B cell (primary cell): ENCODE measurements around the gene ABHD16A. TPM values are rescaled to one million over a fixed set of nuclear protein-coding genes. Genes with fewer than 3 reads are reported as not detected.
A peak's percentile ranks its signal among the peaks of the same experiment; 100 is the strongest.

Experiments
- ATAC-seq: fragments of 200-7000 bp; cut with Tn5 transposase; one replicate; pipeline ENCODE4 v1.10.0; 2021; ENCODE audit warnings: low read depth, mild to moderate bottlenecking, moderate number of reproducible peaks, moderate library complexity
- CTCF ChIA-PET: fragments of 350-600 bp; sonication (Branson Sonifier 250); formaldehyde crosslinking; loops from one replicate; lab custom pipeline; 2021; ENCODE audit warnings: antibody characterized with exemption, inconsistent platforms; lab: Charles Lee
- POLR2A ChIA-PET: fragments of 350-600 bp; sonication (Branson Sonifier 250); formaldehyde crosslinking; loops from one replicate; lab custom pipeline; 2021; ENCODE audit warnings: antibody characterized with exemption; lab: Charles Lee
- DNase-seq: peaks from one replicate; pipeline ENCODE4 v3.0.0; 2013
- H2AFZ ChIP-seq: 2 replicates; pipeline ENCODE4 v1.6.1; 2012; ENCODE audit warnings: mild to moderate bottlenecking, low read depth, low read length; ENCODE audit not compliant: insufficient read depth, poor library complexity, severe bottlenecking
- H3K27ac ChIP-seq, 2 donors: 1 replicate in 1 of 2; 2 replicates in 1 of 2; pipeline ENCODE4 v1.5.1; 2012 to 2013; ENCODE audit warnings: low read length in 2 of 2, mild to moderate bottlenecking in 2 of 2, moderate library complexity in 1 of 2
- H3K27me3 ChIP-seq, 4 experiments: fragments of 200-600 bp in 1 of 4; sonication (generic) in 1 of 4; replicated peaks in 1 of 4; 1 replicate in 2 of 4; 2 replicates in 2 of 4; pipeline versions ENCODE4 v1.6.1 to v1.7.0; 2013 to 2016; ENCODE audit warnings: low read length in 3 of 4, mild to moderate bottlenecking in 2 of 4, mixed read lengths in 1 of 4, moderate library complexity in 1 of 4; ENCODE audit not compliant: insufficient read depth in 4 of 4, control insufficient read depth in 3 of 4; ENCODE audit errors: control extremely low read depth in 1 of 4
- H3K36me3 ChIP-seq, 2 experiments: replicated peaks in 1 of 2; 1 replicate in 1 of 2; 2 replicates in 1 of 2; pipeline versions ENCODE4 v1.6.1 to v1.7.1; 2013; ENCODE audit warnings: low read length in 1 of 2; ENCODE audit not compliant: insufficient read depth in 2 of 2, control insufficient read depth in 1 of 2; ENCODE audit errors: control extremely low read depth in 1 of 2, extremely low read depth in 1 of 2
- H3K4me1 ChIP-seq, 2 donors: fragments of 200-600 bp in 1 of 2; sonication (generic) in 1 of 2; 1 replicate in 1 of 2; 2 replicates in 1 of 2; pipeline versions ENCODE4 v1.5.1 to v1.6.1; 2013 to 2017; ENCODE audit warnings: low read length in 2 of 2; ENCODE audit not compliant: control insufficient read depth in 2 of 2, insufficient read depth in 2 of 2
- H3K4me2 ChIP-seq: replicated peaks from 2 replicates; pipeline ENCODE3; 2012; ENCODE audit warnings: mild to moderate bottlenecking, low read depth, low read length; ENCODE audit not compliant: poor library complexity, severe bottlenecking
- H3K4me3 ChIP-seq, 5 experiments: fragments of 200-600 bp in 1 of 5; sonication (generic) in 1 of 5; 1 replicate in 3 of 5; 2 replicates in 2 of 5; pipeline versions ENCODE4 v1.5.1 to v1.7.0; 2011 to 2016; ENCODE audit warnings: low read length in 4 of 5, mild to moderate bottlenecking in 4 of 5, low read depth in 2 of 5, control low read depth in 1 of 5, moderate library complexity in 1 of 5; ENCODE audit not compliant: insufficient read depth in 1 of 5; ENCODE audit errors: control extremely low read depth in 1 of 5, extremely low read depth in 1 of 5
- H3K79me2 ChIP-seq: fragments of 200-600 bp; sonication (generic); one replicate; pipeline ENCODE4 v1.6.0; 2016; ENCODE audit warnings: low read length; ENCODE audit not compliant: control insufficient read depth, insufficient read depth
- H3K9ac ChIP-seq: fragments of 200-600 bp; sonication (generic); 2 replicates; pipeline ENCODE4 v1.6.1; 2017; ENCODE audit warnings: mild to moderate bottlenecking, low read length, moderate library complexity
- H3K9me3 ChIP-seq, 3 donors: one replicate each; pipeline versions ENCODE4 v1.6.1 to v1.7.1; 2013; ENCODE audit warnings: low read length in 2 of 3; ENCODE audit not compliant: control insufficient read depth in 2 of 3, insufficient read depth in 1 of 3; ENCODE audit errors: control extremely low read depth in 1 of 3
- H4K20me1 ChIP-seq: 2 replicates; pipeline ENCODE4 v1.6.0; 2012; ENCODE audit warnings: mild to moderate bottlenecking, low read length; ENCODE audit not compliant: insufficient read depth, control insufficient read depth, poor library complexity, severe bottlenecking
- H3K27ac Mint-ChIP-seq: one replicate; pipeline ENCODE4 v1.8.0; 2021; ENCODE audit warnings: mixed read lengths
- H3K27me3 Mint-ChIP-seq: one replicate; pipeline ENCODE4 v1.8.0; 2021; ENCODE audit warnings: mixed read lengths
- H3K4me1 Mint-ChIP-seq: one replicate; pipeline ENCODE4 v1.8.0; 2021; ENCODE audit warnings: mixed read lengths
- H3K4me3 Mint-ChIP-seq: one replicate; pipeline ENCODE4 v1.8.0; 2021; ENCODE audit warnings: mixed read lengths
- H3K9me3 Mint-ChIP-seq: one replicate; pipeline ENCODE4 v1.8.0; 2022; ENCODE audit warnings: mixed read lengths; ENCODE audit not compliant: insufficient read depth
- EZH2 ChIP-seq: IDR thresholded peaks from 2 replicates; pipeline ENCODE4 v1.6.1; 2012; ENCODE audit warnings: borderline replicate concordance, low read depth, mild to moderate bottlenecking, moderate library complexity, low read length; ENCODE audit not compliant: insufficient read depth, poor library complexity, severe bottlenecking
- WGBS: methylation state at CpG from one replicate; pipeline ENCODE4 v1.1.5; 2013; ENCODE audit warnings: missing lambda C conversion rate; ENCODE audit not compliant: insufficient coverage; 5-methylcytosine and 5-hydroxymethylcytosine counted together
- intact Hi-C: fragments of 100-400 bp; cut with micrococcal nuclease; formaldehyde crosslinking; loops from one replicate; pipeline ENCODE4 v1.10.0; 2022
- polyA plus RNA-seq: library from polyadenylated mRNA; depleted of rRNA; stranded (reverse); fragments of >200 nt; gene quantifications from 2 replicates; pipeline ENCODE4 v1.2.3, GENCODE V29; 2012
- total RNA-seq, 2 donors: library from RNA; stranded (reverse); fragments of 120-200 nt in 1 of 2; gene quantifications; 1 replicate in 1 of 2; 2 replicates in 1 of 2; pipeline versions ENCODE4 v1.2.3 to v1.2.4, GENCODE V29; 2013 to 2022
- TF ChIP-seq, protein P1 (sequence below): fragments of 200-600 bp; IDR thresholded peaks from one replicate; pipeline ENCODE4 v1.8.0; 2022; ENCODE audit warnings: antibody characterized with exemption, mild to moderate bottlenecking

ABHD16A gene
- total and polyA plus RNA-seq, 2 donors (not counting 1 experiment from before 2014, with no cell fraction given): 78.3 to 97.5 TPM

DNA sequence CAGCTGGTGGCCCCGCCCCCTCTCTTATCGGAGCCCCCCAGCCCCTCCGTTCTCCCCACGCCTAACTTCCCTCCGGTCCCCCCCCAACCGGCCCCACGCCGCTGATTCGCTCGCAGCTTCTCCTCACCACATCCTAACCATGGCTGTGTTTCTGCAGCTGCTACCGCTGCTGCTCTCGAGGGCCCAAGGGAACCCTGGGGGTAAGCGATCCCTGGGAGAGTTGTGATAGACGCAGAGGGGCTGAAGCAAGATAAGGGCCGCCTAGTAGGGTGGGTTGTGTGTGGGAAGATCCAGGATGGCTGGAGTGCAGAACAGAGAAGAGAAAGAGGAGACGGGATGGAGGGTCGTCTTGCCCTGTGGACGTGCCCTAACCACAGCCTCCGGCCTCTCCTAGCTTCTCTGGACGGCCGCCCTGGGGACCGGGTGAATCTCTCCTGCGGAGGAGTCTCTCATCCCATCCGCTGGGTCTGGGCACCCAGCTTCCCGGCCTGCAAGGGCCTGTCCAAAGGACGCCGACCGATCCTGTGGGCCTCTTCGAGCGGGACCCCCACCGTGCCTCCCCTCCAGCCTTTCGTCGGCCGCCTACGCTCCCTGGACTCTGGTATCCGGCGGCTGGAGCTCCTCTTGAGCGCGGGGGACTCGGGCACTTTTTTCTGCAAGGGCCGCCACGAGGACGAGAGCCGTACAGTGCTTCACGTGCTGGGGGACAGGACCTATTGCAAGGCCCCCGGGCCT is 20.3 kb upstream of the ABHD16A start, which contains the start of gene MPIG6B:
Gene MPIG6B (plus strand): TSS at position 129 of the 735 bp plus-strand sequence. CDS start 11 bp downstream, at position 140.
- H3K9ac ChIP-seq: no peak within 1 kb of the TSS
- 51% methylated on average over 36 of the region's 46 CpGs for WGBS
- no peaks in the 10 kb centered on the region for H3K27me3 ChIP-seq
- ChIA-PET CTCF (interaction anchor here (0.9 to 1.1 kb wide), 2 partner anchors 15 to 39 kb away, joined by 3 to 6 read pairs; no protein-coding TSS in a partner anchor), POLR2A (interaction anchor here (0.5 to 1.5 kb wide), 3 partner anchors 29 to 162 kb away, joined by 4 to 8 read pairs (median 8); no protein-coding TSS in a partner anchor)
- no peaks in the 10 kb centered on the region for H3K9me3 Mint-ChIP-seq
- peaks cover 0 to 18% of the 10 kb centered on the region in 2 experiments for H3K36me3 ChIP-seq
- H2AFZ ChIP-seq: peak within 1 kb of the TSS; percentile 64
- peak within 1 kb of the TSS; percentile 58 for H3K4me2 ChIP-seq
- H3K27me3 Mint-ChIP-seq: no peaks in the 10 kb centered on the region
- intact Hi-C loops: no loop called here
- peaks cover 31 to 39% of the 10 kb centered on the region in 2 donors for H3K4me1 ChIP-seq
- H3K4me1 Mint-ChIP-seq: peaks cover 46% of the 10 kb centered on the region
- H3K27ac ChIP-seq: peak within 1 kb of the TSS in 1 of 2 donors; percentile 27
- peak within 1 kb of the TSS in 2 of 5 experiments; percentile 8 to 12 for H3K4me3 ChIP-seq
- no peak for ATAC-seq
- H4K20me1 ChIP-seq: no peaks in the 10 kb centered on the region
- H3K4me3 Mint-ChIP-seq: peak within 1 kb of the TSS; percentile 2
- peaks cover 5% of the 10 kb centered on the region for H3K79me2 ChIP-seq
- H3K27ac Mint-ChIP-seq: peak within 1 kb of the TSS; percentile 53
- H3K9me3 ChIP-seq: no peaks in the 10 kb centered on the region
- TF ChIP-seq, protein P1, sequence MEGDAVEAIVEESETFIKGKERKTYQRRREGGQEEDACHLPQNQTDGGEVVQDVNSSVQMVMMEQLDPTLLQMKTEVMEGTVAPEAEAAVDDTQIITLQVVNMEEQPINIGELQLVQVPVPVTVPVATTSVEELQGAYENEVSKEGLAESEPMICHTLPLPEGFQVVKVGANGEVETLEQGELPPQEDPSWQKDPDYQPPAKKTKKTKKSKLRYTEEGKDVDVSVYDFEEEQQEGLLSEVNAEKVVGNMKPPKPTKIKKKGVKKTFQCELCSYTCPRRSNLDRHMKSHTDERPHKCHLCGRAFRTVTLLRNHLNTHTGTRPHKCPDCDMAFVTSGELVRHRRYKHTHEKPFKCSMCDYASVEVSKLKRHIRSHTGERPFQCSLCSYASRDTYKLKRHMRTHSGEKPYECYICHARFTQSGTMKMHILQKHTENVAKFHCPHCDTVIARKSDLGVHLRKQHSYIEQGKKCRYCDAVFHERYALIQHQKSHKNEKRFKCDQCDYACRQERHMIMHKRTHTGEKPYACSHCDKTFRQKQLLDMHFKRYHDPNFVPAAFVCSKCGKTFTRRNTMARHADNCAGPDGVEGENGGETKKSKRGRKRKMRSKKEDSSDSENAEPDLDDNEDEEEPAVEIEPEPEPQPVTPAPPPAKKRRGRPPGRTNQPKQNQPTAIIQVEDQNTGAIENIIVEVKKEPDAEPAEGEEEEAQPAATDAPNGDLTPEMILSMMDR: no peak
- no peak for TF ChIP-seq EZH2
- no peak for DNase-seq

DNA sequence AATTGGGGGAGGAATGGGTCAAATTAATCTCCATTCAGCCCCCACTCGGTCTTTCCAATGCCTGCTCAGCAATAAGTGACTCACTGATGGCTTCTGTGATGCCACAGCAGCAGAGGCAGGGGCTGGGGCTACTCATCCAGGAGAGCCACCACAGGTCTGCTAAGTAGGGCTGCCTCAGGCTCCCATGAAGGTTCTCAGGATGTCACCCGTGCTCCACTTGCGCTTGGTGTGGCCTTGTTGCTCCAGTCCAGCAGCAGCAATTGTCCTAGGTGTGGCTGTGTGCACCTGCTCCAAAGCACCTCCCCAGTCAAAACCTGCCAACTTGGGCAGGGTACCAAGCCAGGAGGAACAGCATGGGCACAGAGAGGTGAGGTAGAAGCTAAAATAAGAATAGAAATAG is 19.0 kb upstream of the ABHD16A start:
- Mint-ChIP-seq H3K4me3 (no peak overlapping the region), H3K27ac (no peak overlapping the region), H3K4me1 (peaks cover 35% of the 10 kb centered on the region), H3K27me3 (no peaks in the 10 kb centered on the region), H3K9me3 (no peaks in the 10 kb centered on the region)
- Histone ChIP-seq H3K27me3 (no peaks in the 10 kb centered on the region), H3K4me1 (peaks cover 19 to 26% of the 10 kb centered on the region in 2 donors), H3K27ac (no peak overlapping the region), H3K4me2 (no peak overlapping the region), H2AFZ (no peak overlapping the region), H3K4me3 (no peak overlapping the region), H4K20me1 (no peaks in the 10 kb centered on the region), H3K79me2 (peaks cover 5% of the 10 kb centered on the region), H3K36me3 (peaks cover 0 to 17% of the 10 kb centered on the region in 2 experiments), H3K9me3 (no peaks in the 10 kb centered on the region), H3K9ac (no peak overlapping the region)
- TF ChIP-seq, protein P1: no peak
- TF ChIP-seq EZH2: no peak
- intact Hi-C loops: no loop called here
- ChIA-PET POLR2A (no interaction called here), CTCF (no interaction called here)
- WGBS: 100% methylated on average over 2 of the region's 3 CpGs
- DNase-seq (no peak), ATAC-seq (no peak)
